DMS53 (cell line): ENCODE results near the gene CMBL.

Experiments used
- DNase-seq: peaks from one replicate; lab custom pipeline; 2025; lab: John Stamatoyannopoulos, UW

CMBL gene

GRCh38 chr5:10310066-10310779 lies 2.5 kb upstream of the CMBL start:
- peak; percentile 77 for DNase-seq

- DNase-seq: no peak
Observed at GRCh38 chr5:10308844-10309243, 1.1 kb upstream of the CMBL start.

GRCh38 chr5:10306806-10307205 lies 896 bp downstream of the CMBL start:
- DNase-seq: peak; percentile 80

- DNase-seq: no peak
Observed at GRCh38 chr5:10306114-10306513, 1.6 kb downstream of the CMBL start.

- peak; percentile 37 for DNase-seq
Observed at GRCh38 chr5:10304932-10305331, 2.8 kb downstream of the CMBL start.

GRCh38 chr5:10303699-10304170 lies 4.0 kb downstream of the CMBL start:
- peak; percentile 57 for DNase-seq

GRCh38 chr5:10303201-10303600 lies 4.5 kb downstream of the CMBL start:
- peak; percentile 45 for DNase-seq

- DNase-seq: no peak
Observed at GRCh38 chr5:10301842-10302610, 5.7 kb downstream of the CMBL start.

- no peak for DNase-seq
Observed at GRCh38 chr5:10301266-10301665, 6.4 kb downstream of the CMBL start.

- no peak for DNase-seq
Observed at GRCh38 chr5:10300246-10300645, 7.5 kb downstream of the CMBL start.

GRCh38 chr5:10297646-10298204 lies 10.0 kb downstream of the CMBL start:
- no peak for DNase-seq

- no peak for DNase-seq
Observed at GRCh38 chr5:10295619-10296326, 11.9 kb downstream of the CMBL start.

- no peak for DNase-seq
Observed at GRCh38 chr5:10293907-10294662, 13.6 kb downstream of the CMBL start.

GRCh38 chr5:10291692-10292339 lies 15.9 kb downstream of the CMBL start:
- no peak for DNase-seq

GRCh38 chr5:10290438-10290837 lies 17.3 kb downstream of the CMBL start:
- DNase-seq: no peak

GRCh38 chr5:10289991-10290390 lies 17.7 kb downstream of the CMBL start:
- no peak for DNase-seq

- peak; percentile 50 for DNase-seq
Observed at GRCh38 chr5:10289353-10289752, 18.3 kb downstream of the CMBL start.

GRCh38 chr5:10288592-10289219 lies 19.0 kb downstream of the CMBL start:
- peak; percentile 98 for DNase-seq

GRCh38 chr5:10286862-10287227 lies 20.9 kb downstream of the CMBL start:
- DNase-seq: no peak

- DNase-seq: no peak
Observed at GRCh38 chr5:10286162-10286861, 21.4 kb downstream of the CMBL start.
